Activated gamma-delta T cell treated with Interleukin-2 at 50 U/mL for 16 hours (primary cell): ENCODE data around the gene LECT2.

ENCODE experiments used
- DNase-seq: peaks from one replicate; pipeline ENCODE4 v3.0.0-alpha.2; 2020

The LECT2 gene

DNA sequence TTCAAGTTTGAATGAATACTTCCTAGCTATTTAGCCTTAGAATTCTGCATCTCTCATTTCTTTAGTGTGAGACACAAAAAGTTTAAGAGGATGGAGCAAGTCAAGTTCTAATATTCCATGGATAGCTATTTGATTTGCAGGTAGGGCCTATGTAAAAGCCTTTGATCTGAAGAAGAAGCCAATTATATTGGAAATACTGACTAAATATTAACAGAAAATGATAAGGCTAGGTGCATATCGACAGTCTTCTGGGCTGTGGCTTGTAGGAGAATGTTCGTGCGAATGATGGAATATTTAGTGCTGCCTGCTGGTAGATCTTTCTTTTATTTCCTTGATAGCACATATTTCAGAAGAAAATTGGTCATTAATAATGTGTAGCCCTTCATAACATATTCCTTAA, at the start of gene LECT2:
TSS of gene LECT2 (minus strand) at position 85 of the 400 bp plus-strand sequence. CDS start 150 bp downstream, outside the sequence.
- no peak for DNase-seq

DNA sequence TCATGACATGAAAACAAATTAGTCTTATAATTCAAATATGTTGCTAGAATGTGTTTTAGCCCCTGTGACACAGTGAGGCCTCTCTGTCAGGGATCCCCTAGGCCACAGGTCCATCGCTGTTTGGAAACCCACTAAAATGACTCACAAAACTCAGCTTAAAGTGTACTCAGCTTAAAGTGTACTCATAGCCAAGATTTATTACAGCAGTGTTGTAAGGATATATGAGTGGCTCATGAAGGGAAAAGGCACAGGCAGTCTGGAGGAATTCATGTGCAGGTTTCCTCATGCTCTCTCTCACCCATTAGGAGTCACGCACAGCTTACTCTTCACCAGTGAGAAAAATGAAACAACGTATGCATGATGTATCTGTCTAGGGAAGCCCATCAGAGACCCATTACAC, 49.7 kb upstream of the LECT2 start:
- no peak for DNase-seq

DNA sequence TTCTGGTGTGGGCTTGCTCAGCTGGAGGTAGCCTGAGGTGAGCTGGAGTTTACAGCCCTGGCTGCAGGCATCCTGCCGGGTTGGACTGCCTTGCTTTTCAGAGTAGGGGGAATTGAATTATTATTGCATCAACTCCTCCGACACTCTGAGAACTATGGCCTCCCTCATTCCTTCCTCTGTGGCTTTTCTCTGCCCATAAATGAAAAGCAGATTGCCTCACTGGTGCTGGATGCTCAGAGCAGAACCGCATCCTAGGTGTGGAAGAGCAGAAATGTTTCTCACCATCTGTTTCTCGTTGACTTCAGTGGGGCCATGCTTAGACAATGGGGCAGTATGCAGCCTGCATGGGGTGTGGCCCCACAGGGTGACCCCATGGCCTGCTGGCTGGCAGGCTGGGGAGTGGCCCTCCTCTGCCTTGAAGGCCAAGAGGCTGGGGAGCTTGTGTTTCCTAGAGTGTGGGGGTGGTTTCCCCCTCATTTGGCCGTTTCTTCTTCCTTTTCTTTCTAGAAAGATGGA, 46.7 kb upstream of the LECT2 start:
- DNase-seq, result no peak

DNA sequence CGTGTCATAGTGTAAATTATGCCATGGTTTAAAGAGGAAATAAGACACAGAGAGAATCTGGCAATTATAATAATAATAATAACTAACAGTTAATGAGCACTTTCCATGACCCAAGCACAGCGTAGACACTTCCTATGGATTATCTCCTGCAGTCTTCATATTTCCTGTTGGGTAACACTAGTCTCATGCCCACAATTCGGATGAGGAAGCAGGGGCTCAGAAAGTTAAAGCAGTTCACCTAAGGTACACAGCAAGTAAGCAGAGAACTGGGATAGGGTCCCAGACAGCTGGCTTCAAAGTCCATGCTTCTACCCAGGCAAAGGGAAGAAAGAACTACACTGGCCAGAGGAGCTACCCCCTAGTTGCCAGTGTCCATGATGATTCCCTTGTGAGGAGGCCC, 46.1 kb upstream of the LECT2 start:
- DNase-seq, result no peak

DNA sequence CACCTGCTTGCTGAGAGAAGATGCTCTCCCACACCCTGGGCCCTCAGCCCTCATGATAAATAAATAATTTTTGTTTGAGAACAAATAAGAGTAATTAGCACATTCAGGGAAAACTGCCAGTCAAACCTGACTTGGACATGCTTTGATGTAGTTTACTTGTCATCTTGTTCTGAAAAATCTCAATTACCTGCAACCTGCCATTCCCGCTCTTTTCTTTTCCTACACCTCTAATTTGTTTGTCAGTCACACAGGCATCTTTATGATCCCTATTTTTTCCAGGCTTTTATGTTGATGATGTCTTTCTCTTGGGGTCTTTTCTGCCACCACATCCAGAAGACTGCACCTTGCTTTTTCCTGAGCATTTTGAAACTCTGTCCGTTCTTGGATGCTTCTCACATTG, 45.4 kb upstream of the LECT2 start:
- DNase-seq, result no peak

DNA sequence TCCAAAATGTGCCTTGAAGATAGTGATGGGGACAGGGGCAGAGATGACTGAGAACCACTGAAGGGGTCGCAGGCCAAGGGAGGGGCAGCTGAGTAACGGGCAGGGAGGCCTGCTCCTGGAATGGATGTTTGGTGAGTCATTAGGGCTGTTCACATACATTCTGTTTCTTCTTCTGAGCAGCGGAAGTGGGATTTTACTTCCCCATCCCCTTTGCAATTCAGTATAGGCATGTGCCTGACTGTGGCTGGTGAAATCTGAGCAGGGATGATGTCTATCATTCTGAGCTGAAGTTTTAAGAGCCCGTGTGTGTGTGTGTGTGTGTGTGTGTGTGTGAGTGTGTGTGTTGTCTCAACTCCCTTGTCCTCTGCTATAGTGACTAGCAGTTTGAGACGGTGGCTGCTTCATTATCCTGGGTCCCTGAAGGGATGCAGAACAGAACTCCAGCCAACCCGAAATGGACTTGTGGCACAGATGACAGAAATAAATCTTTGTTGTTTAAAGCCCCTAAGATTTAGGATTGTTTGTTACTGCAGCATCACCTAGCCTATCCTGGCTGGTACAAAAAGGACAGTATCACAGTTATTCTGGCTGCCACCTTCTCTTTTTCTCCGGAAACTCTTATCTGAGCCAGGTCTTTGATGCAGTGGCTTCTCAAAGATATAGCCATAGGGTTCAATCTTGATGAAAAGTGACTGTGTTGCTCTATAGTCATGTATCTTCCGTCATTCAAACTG, 44.8 kb upstream of the LECT2 start:
- DNase-seq, result no peak

DNA sequence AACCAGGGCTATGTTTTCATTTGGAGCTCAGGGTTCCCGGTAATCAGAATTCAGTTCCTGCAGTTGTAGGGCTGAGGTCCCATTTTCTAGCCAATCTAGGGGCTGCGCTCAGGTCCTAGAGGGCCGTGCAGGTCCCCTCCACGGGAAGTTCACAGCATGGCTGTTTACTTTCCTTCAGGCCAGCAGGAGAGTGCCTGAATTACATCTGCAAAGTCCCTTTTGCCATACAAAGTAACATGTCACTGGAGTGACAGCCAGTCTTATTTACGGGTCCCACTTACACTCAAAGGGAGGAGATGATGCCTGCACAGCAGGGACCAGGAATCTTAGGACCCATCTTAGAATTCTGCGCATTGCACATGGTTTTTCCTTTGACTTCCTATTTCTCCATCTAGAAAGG, 44.1 kb upstream of the LECT2 start:
- DNase-seq, result no peak

DNA sequence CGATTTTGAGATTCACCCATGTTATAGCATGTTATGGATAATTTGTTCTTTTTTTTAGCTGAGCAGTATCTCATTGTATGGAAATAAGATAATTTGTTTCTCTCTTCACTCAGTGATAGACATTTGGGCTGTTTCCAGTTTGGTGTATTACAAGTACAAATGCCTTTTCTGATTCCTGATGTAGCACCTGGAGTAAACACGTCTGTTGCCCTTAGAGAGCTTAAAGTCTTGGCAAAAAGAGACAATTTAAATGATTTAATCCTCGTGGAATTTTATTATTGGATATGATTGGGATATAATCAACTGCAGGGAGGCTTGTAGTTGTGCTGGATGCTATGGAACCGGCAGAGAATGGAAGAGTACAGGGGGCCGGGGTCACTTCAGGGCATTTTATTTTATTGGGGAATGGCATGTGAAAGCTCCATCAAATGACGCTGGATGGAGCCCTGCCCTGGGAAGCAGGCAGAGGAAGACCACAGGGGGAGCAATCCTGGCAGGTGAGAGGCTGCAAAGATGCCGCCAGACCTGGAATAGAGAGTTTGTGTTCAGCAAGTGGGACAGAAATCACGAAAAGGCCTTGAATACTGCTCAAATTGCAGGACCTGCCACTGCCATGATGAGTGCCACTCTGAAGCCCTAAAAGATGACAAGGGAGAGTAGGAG, 43.0 kb upstream of the LECT2 start:
- DNase-seq, result no peak

DNA sequence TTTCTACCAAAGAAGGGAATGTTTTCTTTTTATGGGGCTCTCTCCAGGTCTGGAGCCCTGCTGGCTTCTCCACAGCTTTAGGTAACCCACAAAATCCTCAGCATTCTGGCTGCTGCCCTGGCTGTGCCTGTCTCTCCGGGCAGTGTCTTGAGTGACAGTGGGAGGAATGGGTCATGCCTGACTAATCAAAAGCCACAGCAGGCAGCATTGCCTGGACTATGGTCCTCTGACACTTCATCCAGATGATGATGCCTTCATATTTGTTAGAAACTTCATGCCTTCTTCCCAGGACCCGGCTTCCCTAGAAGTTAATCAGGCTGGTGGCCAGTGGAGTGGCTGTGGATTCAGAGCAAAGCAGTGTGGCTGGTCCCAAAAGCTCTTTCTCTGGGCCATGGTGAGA, 41.8 kb upstream of the LECT2 start:
- no peak for DNase-seq

DNA sequence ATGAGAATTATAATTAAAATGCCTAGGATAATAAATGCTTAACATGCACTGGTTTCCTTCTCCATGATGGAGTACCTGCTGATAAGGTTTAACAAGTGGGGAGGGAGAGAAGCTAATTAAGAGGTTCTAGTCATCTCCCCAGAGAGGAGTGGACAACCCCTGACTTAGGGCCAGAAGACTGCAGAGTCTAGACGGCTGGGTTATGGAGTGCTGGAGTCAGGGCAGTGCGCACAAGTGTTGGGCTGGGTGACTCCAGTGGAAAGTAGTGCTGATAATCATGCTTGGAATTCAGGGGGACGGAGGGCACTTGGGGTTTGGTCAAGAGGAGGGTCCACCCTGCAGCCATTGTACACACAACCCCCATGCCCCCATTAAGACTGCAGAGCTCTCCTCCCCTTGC, 41.2 kb upstream of the LECT2 start:
- DNase-seq, result no peak

DNA sequence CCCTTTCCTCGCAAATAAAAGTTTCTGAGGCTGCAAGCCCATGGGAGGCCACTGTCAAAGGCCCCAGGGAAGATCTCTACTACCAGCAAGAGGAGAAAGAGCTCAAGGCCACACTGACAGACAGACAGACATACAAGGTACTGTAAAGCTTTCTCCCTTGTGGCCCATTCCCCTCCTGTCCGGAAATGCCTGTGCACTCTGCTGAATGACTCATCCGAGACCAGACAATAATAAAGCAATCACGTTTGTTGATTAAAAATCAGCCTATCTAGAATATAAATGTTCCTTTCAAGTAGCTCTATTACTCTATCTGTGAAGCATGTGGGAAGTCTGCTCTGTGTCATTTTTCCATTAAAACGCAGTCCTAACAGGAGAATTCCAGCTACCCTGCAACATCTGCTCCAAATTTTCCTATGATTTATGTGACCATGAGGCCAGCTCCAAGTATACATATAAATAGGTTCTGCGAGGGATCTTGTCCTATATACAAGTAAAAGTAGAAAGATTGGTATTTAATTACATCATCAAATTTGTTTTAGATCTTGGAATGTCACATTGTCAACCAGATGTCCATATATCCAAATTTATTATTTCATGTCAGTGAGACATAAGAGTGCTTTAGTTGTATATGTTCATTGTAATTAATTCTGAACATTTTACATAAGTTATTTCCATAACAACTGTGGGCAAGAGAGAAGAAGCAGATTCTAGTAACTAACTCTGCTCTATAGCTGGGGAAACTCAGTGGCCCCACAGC, 39.3 kb upstream of the LECT2 start:
- no peak for DNase-seq

DNA sequence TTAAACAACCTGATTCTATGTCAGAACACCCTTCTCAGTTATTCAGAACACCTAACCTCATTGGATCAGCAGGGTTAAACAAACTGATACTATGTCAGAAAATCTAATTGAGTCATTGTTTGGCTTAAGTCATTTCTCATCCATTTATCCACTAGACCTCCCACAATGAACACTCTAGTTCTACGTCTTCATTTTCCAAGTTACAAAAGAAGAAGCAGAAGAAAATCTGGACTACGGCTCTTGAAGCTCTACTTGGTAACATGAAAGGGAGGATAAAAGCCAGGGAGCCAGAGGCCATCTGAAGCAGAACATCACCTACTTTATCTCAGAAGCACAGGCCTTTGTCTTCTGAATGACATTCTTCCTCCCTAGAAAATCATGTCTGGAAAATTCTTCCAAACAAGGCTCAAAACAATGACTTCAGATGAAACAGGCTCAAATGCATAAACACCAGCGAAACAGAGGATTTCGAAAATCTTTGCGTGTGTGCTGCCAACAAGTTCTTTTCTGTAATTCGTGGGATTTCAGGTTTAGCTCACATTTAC, 38.6 kb upstream of the LECT2 start:
- no peak for DNase-seq

DNA sequence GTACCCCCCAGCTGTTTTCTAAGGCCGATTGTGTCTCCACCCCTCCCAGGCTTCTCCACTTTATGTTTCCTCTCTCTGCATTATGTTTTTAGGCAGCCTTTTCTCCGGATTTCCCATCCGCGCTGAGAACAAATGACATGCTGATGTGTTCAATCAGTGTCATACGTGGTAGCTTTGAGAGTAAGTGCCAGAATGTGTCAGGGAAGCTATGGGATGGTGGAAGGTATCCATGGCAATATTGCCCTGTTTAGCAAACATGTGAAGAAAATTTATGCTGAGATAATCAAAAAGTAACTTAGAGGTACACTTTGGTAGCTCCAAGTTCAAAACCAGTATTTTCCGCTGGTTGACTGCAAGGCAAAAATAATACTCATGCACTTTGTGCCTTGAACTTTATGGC, 36.6 kb upstream of the LECT2 start:
- no peak for DNase-seq

DNA sequence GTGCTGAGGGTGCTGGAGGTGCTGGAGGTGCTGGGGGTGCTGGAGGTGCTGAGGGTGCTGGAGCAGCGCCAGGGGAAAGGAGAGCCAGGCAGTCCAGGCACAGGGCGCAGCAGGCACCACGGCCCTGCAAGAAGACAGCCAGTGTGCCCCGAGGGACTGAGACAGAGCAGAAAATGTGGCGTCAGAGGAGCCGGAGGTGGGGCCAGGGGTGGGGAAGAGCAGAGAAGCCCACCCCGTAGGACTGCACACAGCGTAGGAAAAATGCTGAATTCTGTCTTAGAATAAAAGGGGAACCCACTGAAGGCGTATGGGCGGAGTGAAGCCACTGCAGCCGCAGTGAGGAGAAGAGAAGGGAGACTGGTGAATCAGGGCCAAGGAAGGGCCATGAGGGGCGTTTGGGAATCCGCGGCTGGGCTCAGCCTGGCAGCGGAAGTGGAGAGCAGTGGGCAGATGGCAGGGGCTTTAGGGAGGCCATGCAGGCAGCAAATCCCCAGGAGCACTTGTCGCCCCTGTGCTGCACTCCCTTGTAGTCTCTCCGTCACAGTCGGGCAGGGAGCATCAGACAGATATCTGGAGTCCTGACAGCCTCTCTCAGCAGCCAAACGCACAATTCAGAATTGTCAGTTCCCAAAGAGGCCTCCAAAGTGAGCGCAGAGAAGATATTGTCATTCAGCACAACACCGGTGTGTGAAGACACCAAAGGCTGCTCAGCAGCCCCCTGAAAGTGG, 35.9 kb upstream of the LECT2 start:
- DNase-seq, result no peak

DNA sequence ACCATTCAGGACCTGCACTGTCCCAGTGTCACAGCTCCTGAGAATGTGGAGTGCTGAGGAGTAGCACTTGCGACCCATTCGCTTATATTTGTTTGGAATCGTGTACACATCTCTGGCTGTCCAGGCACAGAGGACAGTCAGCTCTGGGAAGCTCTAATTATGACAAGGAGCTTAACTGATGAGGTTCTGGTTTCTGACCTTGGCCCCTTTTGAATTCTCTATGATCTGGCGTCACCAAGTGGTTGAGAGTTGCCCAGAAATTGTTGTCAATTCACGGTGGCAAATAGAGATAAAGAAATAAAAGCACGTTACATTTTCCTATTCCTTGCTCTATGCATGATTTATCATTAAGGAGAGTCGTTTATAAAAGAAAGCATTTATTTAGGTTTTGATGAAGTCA, 34.9 kb upstream of the LECT2 start:
- no peak for DNase-seq

DNA sequence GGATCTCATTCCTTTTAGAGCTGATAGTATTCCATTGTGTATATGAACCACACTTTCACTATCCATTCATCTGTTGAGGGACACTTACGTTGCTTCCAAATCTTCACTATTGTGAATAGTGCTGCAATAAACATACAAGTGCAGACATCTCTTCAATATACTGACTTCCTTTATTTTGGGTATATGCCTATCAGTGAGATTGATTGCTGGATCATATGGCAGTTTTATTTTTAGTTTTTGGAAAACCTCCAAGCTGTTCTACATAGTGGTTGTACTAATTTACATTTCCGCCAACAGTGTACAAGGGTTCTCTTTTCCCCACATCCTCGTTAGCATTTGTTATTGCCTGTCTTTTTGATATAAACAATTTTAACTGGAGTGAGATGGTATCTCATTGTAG, 33.8 kb upstream of the LECT2 start:
- DNase-seq, result no peak

DNA sequence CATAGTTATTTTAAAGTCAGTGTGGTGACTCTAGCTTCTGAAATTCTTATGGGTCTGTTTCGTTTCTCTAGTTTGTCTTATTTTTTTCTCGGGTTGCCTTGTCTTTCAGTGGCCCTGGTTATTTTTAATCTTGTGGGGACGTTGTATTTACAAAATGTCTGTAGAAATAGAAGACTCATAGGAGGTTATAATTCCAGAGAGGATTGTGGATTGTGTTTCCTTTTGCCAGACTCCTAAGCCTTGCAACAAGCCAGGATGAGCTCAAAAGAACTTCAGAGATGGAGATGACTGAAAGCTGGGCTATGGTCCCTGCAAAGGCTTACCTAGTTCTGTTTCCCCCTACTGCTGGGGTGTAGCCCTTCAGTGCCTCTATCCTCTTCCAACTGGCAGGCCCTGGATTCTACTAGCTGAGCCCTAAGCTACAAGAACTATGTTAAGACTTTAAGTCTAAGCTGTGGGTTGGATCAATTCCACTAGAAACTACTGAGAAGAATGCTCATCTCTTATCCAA, 32.2 kb upstream of the LECT2 start:
- no peak for DNase-seq

DNA sequence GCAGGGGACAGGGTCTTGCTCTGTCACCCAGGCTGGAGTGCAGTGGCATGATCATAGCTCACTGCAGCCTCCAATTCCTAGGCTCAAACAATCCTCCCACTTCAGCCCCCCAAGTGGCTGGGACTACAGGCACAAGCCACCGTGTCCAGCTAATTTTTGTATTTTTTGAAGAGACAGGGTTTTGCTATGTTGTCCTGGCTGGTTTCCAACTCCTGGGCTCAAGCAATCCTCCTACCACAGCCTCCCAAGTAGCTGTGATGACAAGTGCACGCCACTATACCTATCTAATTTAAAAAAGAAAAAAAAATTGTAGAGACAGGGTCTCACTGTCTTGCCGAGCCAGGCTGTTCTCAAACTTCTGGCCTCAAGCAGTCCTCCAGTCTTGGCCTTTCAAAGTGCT, 31.6 kb upstream of the LECT2 start:
- DNase-seq, result no peak

DNA sequence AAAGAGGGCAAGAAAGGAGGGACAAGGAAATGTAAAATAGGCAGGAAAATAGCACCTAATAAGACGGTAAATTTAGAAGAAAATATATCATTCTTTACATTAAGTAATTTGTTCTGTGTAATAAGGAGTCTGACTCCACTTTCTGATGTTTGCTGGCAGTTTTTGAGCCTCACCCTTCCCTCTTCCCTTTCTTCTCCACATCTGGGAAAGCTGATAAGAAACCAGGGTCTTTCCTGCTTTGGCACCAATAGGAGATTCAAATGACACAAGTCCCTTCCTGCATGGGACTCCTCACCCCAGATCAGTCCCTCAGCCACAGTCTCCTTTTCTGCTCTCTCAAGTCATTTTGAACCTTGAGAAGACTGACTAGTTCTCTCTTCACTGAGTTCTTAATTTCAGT, 31.2 kb upstream of the LECT2 start:
- no peak for DNase-seq

DNA sequence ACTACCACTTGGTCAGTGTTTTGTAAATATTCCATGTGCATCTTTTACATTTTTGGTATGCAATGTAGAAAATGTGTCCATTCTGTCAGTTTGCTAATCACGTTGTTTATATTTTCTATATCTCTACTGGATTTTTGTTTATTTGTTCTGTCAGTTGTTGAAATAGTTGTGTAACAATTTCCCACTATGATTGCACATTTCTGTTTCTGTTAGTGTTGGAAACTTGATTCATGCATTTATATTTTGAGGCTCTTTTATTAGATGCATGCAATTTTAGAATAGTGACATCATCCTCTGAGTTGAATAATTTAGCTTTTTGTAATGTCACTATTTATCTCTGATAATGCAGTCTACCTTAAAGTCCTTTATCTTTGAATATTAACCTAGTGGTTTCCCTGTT, 25.8 kb upstream of the LECT2 start:
- no peak for DNase-seq

DNA sequence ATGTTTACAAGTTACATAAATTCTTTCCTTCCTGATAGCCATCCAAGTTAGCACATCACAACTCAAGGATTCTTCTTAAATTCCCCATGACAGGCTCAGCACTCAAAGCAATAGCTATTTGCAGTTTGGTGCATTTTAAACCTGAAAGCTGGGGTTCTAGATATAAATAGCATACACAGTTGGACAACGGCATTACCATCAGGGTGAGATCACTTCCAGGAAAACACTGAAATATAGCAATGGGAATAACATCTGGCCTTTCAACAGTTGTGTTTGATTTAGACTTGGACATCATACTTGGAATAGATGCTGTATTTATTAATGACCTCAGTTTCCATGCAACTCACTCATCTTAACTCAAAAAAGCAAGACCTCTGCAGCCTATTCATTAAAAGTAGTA, 24.7 kb upstream of the LECT2 start:
- no peak for DNase-seq

DNA sequence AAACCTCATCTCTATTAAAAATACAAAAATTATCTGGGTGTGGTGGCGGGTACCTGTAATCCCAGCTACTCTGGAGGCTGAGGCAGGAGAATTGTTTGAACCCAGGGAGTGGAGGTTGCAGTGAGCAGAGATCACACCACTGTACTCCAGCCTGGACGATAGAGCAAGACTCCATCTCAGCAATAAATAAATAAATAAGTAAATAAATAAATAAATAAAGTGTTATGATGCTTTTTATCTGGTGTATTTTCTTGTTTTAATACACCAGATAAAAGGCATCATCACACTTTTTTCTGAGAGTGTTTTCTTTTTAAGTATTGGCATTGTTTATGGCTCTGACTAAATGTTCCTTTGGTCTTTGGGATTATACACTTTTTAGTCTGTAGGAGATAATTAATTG, 24.2 kb upstream of the LECT2 start:
- no peak for DNase-seq

DNA sequence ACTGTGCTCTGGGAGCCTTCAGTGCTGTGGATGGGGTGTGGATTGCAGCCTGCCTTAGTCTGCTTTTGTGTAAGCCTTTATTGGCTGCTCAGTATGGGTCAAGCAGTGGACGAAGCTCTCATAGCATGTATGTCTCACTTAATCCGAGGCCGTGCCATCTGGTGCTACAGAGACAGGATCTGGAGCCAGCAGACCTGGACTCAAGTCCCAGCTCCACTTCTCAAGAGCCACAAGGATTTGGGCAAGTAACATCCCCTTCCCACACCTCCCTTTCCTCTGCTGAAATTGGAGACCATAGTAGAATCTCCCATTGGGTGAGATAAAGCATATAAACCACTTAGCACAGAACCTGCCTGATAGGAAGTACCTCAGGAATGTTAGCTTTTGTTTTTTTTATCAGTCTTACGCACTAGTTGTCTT, 23.4 kb upstream of the LECT2 start:
- no peak for DNase-seq
